Esophagus muscularis mucosa (tissue), 4 donors: ENCODE data around the gene MTM1. TPM values are rescaled to one million over a fixed set of nuclear protein-coding genes. Genes with fewer than 3 reads are reported as not detected.

Source experiments
- DNase-seq: peaks from one replicate; pipeline ENCODE4 v3.0.0-alpha.2; 2017; ENCODE audit errors: extremely low spot score
- H3K27ac ChIP-seq, 4 donors: fragments of 200-600 bp; sonication (generic); replicated peaks in 1 of 4; 1 replicate in 3 of 4; 2 replicates in 1 of 4; pipeline ENCODE4 v1.5.1; 2016 to 2019; ENCODE audit warnings: mild to moderate bottlenecking in 1 of 4
- H3K27me3 ChIP-seq, 4 donors: fragments of 200-600 bp; sonication (generic); one replicate each; pipeline versions ENCODE4 v1.5.1 to v1.6.0; 2016 to 2019
- H3K36me3 ChIP-seq, 4 donors: fragments of 200-600 bp; sonication (generic); one replicate each; pipeline ENCODE4 v1.5.1; 2016 to 2019
- H3K4me1 ChIP-seq, 4 donors: fragments of 200-600 bp; sonication (generic); one replicate each; pipeline ENCODE4 v1.5.1; 2016 to 2019
- H3K4me3 ChIP-seq, 4 donors: fragments of 200-600 bp; sonication (generic); 1 replicate in 2 of 4; 2 replicates in 2 of 4; pipeline ENCODE4 v1.5.1; 2016 to 2019; ENCODE audit warnings: mild to moderate bottlenecking in 4 of 4, moderate library complexity in 1 of 4
- H3K9me3 ChIP-seq, 4 donors: fragments of 200-600 bp; sonication (generic); 1 replicate in 3 of 4; 2 replicates in 1 of 4; pipeline ENCODE4 v1.5.1; 2016 to 2019
- CTCF ChIP-seq, 3 experiments: fragments of 200-600 bp in 2 of 3; fragments of 450-650 bp in 1 of 3; sonication (generic) in 2 of 3; IDR thresholded peaks; one replicate each; pipeline ENCODE4 v1.5.1; 2017 to 2019; ENCODE audit warnings: antibody characterized with exemption in 3 of 3, mild to moderate bottlenecking in 2 of 3, moderate library complexity in 1 of 3
- EP300 ChIP-seq: sonication (generic); formaldehyde crosslinking; IDR thresholded peaks from one replicate; pipeline ENCODE4 v1.6.1; 2017; ENCODE audit warnings: antibody characterized with exemption
- POLR2A ChIP-seq: fragments of 450-650 bp; IDR thresholded peaks from one replicate; pipeline ENCODE4 v1.6.1; 2017; ENCODE audit warnings: antibody characterized with exemption, moderate library complexity, mild to moderate bottlenecking, low read depth
- POLR2AphosphoS5 ChIP-seq, 2 donors: sonication (generic); formaldehyde crosslinking; IDR thresholded peaks; one replicate each; pipeline ENCODE4 v1.6.1; 2017; ENCODE audit warnings: antibody characterized with exemption in 2 of 2
- WGBS: methylation state at CpG from one replicate; pipeline ENCODE4 v1.1.5; 2018; 5-methylcytosine and 5-hydroxymethylcytosine counted together
- intact Hi-C: fragments of 100-400 bp; cut with DNase I; formaldehyde crosslinking; loops from one replicate; pipeline ENCODE4 v1.15.1; 2023
- total RNA-seq, 4 donors: library from RNA; depleted of rRNA; stranded (reverse); fragments of >200 nt; gene quantifications; one replicate each; pipeline versions ENCODE4 v1.1.0 to v1.2.1, GENCODE V29; 2016

MTM1 gene
- total RNA-seq, 4 donors from 2014 or later: 7.9 to 15.5 (median 11.4) TPM

DNA sequence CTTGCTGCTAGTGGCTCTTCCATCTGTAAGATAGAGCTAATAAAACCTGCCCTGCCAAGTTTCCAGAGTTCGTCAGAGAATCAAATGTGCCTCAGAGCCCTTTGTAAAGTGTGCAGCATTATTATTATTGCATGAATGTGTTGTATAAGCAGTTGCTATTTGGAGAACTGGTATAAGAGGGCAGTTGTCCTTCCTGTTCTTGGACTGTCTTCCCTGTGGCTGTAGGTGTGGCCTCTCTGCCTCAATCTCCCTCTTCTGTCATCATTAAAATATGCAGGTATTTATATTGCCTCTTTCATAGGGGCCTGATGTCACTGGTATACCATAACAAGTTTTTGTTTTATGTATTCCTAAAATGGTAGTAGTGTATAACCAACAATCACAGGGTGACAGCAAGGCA, 3.8 kb downstream of the MTM1 start:
- no peak for DNase-seq
- no CpG with 5 or more reads among the region's 1 CpG for WGBS
- no peaks in the 10 kb centered on the region for H3K9me3 ChIP-seq
- H3K36me3 ChIP-seq: no peaks in the 10 kb centered on the region
- H3K4me3 ChIP-seq: no peak overlapping the region
- intact Hi-C loops: loop anchor here (10.0 kb wide), 1 partner anchor 207 kb away; the partner anchor contains the start of gene MAMLD1
- peaks cover 3 to 46% (median 35%) of the 10 kb centered on the region in 4 donors for H3K4me1 ChIP-seq
- TF ChIP-seq CTCF (IDR thresholded peaks at IDR 0.05): no peak
- TF ChIP-seq POLR2A: no peak
- TF ChIP-seq POLR2AphosphoS5 (IDR thresholded peaks at IDR 0.05): no peak
- TF ChIP-seq EP300: no peak
- H3K27me3 ChIP-seq: no peaks in the 10 kb centered on the region
- H3K27ac ChIP-seq: no peak overlapping the region

DNA sequence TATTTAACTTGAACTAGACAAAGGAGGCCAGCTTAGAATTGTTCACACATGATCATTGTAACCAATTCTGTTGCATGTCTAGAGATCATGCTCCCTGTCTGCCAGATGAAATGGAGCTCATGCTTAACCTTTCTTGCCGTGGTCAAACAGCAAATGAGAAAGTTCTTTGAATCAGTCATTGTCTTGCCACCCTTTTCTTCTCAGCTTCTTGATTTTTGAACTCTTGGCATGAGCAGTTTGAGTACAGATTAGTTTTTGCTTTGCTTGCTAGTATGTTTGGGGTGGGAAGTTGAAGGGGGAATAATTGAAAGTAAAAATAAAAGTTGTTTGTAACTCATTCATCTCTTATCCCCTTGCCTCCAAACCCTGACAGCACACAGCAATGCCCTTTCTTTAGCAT, 4.7 kb downstream of the MTM1 start:
- Histone ChIP-seq H3K36me3 (no peaks in the 10 kb centered on the region), H3K27me3 (no peaks in the 10 kb centered on the region), H3K4me1 (peaks cover 3 to 46% (median 35%) of the 10 kb centered on the region in 4 donors), H3K27ac (no peak overlapping the region), H3K4me3 (no peak overlapping the region), H3K9me3 (no peaks in the 10 kb centered on the region)
- intact Hi-C loops: loop anchor here (10.0 kb wide), 1 partner anchor 208 kb away; the partner anchor contains the start of gene MAMLD1
- 56% methylated on average over 1 of the region's 1 CpG for WGBS
- DNase-seq: no peak
- no peak for TF ChIP-seq EP300
- no peak for TF ChIP-seq POLR2A
- no peak for TF ChIP-seq POLR2AphosphoS5 (IDR thresholded peaks at IDR 0.05)
- no peak for TF ChIP-seq CTCF (IDR thresholded peaks at IDR 0.05)

DNA sequence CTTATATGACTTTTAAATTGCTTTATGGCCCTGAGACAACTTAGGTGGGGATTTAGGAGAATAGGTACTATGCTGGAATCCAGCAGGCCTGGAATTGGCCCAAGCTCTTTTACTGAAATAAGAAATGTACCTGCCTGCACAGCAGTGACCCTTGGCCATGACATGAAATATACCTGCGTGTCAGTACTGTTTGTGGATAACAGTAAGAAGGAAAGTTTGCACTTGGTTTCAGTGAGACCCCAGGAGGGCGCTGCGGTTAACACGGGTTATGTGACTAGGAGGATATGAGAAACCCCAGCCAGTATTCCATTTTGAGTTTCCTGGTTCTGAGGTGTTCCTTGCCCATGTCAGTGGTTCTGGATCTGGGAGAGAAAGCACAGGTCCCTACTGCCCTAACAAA, 5.3 kb downstream of the MTM1 start:
- Histone ChIP-seq H3K27me3 (no peaks in the 10 kb centered on the region), H3K4me3 (no peak overlapping the region), H3K36me3 (no peaks in the 10 kb centered on the region), H3K9me3 (no peaks in the 10 kb centered on the region), H3K4me1 (peaks cover 3 to 46% (median 35%) of the 10 kb centered on the region in 4 donors), H3K27ac (no peak overlapping the region)
- WGBS: 76% methylated on average over 4 of the region's 4 CpGs
- DNase-seq: no peak
- intact Hi-C loops: loop anchor here (10.0 kb wide), 1 partner anchor 209 kb away; the partner anchor contains the start of gene MAMLD1
- no peak for TF ChIP-seq CTCF (IDR thresholded peaks at IDR 0.05)
- TF ChIP-seq POLR2A: no peak
- no peak for TF ChIP-seq POLR2AphosphoS5 (IDR thresholded peaks at IDR 0.05)
- TF ChIP-seq EP300: no peak

DNA sequence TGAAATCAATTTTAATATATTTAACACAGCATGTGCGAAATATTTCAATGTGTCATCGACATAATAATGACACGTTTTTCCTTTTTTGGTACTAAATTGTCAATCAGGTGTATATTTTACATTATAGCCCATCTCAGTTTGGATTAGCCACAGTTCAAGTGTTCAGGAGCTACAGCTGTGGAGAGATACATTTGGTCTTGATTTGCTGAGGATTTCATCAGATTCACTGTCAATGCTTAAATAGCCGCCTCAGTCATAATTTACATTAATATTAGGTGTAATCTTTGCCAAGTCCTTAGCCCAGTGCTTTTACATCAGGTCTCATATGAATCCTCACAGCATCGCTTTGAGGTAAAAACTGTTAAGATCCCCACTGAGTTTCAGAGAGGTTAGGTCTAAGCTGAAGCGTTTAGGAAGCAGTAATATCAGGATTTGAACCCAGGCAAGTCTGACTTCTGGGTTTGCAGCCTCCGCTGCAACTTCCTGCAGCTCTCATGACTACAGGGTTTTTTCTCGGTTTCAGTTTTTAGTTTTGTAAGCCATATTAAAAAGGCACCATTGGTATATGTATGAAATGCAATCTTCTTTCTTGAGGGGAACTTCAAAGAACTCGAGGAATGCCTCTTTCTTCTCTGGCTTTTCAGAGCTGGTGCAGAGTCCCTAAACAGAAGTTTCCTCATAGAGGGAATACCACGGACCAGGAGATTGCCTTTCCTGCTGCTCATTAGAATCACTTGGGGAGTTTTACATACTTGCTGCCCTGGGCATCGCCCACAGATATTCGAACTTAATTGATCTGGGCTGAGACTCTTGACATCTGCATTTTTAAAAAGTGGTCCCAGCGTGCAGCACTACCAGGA, 6.4 kb downstream of the MTM1 start:
- no peaks in the 10 kb centered on the region for H3K9me3 ChIP-seq
- H3K36me3 ChIP-seq: no peaks in the 10 kb centered on the region
- H3K27me3 ChIP-seq: no peaks in the 10 kb centered on the region
- intact Hi-C loops: loop anchor here (10.0 kb wide), 1 partner anchor 210 kb away; the partner anchor contains the start of gene MAMLD1
- peaks cover 3 to 40% (median 30%) of the 10 kb centered on the region in 4 donors for H3K4me1 ChIP-seq
- H3K4me3 ChIP-seq: no peak overlapping the region
- 50% methylated on average over 13 of the region's 13 CpGs for WGBS
- no peak for DNase-seq
- H3K27ac ChIP-seq: no peak overlapping the region
- TF ChIP-seq POLR2A (no peak), EP300 (no peak), CTCF (IDR thresholded peaks at IDR 0.05) (no peak), POLR2AphosphoS5 (IDR thresholded peaks at IDR 0.05) (no peak)
